Gastrocnemius medialis (tissue), 4 donors: ENCODE measurements around the gene PATJ.

Experiments
- POLR2A ChIP-seq, 2 donors: fragments of 450-650 bp; IDR thresholded peaks; one replicate each; pipeline ENCODE4 v1.6.1; 2017; ENCODE audit warnings: antibody characterized with exemption in 2 of 2, mild to moderate bottlenecking in 2 of 2, moderate library complexity in 2 of 2
- TF ChIP-seq, protein P1 (sequence below), 5 experiments: fragments of 450-650 bp in 3 of 5; fragments of 200-600 bp in 2 of 5; sonication (generic) in 2 of 5; IDR thresholded peaks in 4 of 5; conservative IDR thresholded peaks in 1 of 5; 1 replicate in 4 of 5; 2 replicates in 1 of 5; pipeline ENCODE4 v1.5.1; 2016 to 2019; ENCODE audit warnings: antibody characterized with exemption in 5 of 5, mild to moderate bottlenecking in 3 of 5, moderate library complexity in 3 of 5

GRCh38 chr1:61952675-61953074, 210.4 kb downstream of the PATJ start:
- TF ChIP-seq, protein P1, sequence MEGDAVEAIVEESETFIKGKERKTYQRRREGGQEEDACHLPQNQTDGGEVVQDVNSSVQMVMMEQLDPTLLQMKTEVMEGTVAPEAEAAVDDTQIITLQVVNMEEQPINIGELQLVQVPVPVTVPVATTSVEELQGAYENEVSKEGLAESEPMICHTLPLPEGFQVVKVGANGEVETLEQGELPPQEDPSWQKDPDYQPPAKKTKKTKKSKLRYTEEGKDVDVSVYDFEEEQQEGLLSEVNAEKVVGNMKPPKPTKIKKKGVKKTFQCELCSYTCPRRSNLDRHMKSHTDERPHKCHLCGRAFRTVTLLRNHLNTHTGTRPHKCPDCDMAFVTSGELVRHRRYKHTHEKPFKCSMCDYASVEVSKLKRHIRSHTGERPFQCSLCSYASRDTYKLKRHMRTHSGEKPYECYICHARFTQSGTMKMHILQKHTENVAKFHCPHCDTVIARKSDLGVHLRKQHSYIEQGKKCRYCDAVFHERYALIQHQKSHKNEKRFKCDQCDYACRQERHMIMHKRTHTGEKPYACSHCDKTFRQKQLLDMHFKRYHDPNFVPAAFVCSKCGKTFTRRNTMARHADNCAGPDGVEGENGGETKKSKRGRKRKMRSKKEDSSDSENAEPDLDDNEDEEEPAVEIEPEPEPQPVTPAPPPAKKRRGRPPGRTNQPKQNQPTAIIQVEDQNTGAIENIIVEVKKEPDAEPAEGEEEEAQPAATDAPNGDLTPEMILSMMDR (IDR thresholded peaks at IDR 0.05 in 4 of 5, conservative IDR thresholded peaks at IDR 0.05 in 1 of 5) = no peak
- TF ChIP-seq POLR2A (IDR thresholded peaks at IDR 0.05) = no peak
